RWPE1 (cell line): ENCODE measurements around the gene ILK.

Source experiments
- CTCF ChIA-PET: fragments of 350-600 bp; sonication (Branson Sonifier 250); formaldehyde crosslinking; extraction: SDS; loops from one replicate; lab custom pipeline; 2021; lab: Yijun Ruan, JAX
- POLR2A ChIA-PET: fragments of 400-600 bp; formaldehyde crosslinking; extraction: SDS; loops from one replicate; lab custom pipeline; 2020; ENCODE audit warnings: antibody characterized with exemption; ENCODE audit not compliant: low non-redundant PET; lab: Yijun Ruan, JAX
- DNase-seq: peaks from one replicate; pipeline ENCODE4 v3.0.0; 2012; ENCODE audit warnings: low spot score
- H3K27ac ChIP-seq: fragments of 450-650 bp; 2 replicates; pipeline ENCODE4 v1.5.1; 2017
- TF ChIP-seq, protein P1 (sequence below): fragments of 450-650 bp; conservative IDR thresholded peaks from 2 replicates; pipeline ENCODE4 v1.5.1; 2017; ENCODE audit warnings: low read depth, mild to moderate bottlenecking

Gene ILK

DNA sequence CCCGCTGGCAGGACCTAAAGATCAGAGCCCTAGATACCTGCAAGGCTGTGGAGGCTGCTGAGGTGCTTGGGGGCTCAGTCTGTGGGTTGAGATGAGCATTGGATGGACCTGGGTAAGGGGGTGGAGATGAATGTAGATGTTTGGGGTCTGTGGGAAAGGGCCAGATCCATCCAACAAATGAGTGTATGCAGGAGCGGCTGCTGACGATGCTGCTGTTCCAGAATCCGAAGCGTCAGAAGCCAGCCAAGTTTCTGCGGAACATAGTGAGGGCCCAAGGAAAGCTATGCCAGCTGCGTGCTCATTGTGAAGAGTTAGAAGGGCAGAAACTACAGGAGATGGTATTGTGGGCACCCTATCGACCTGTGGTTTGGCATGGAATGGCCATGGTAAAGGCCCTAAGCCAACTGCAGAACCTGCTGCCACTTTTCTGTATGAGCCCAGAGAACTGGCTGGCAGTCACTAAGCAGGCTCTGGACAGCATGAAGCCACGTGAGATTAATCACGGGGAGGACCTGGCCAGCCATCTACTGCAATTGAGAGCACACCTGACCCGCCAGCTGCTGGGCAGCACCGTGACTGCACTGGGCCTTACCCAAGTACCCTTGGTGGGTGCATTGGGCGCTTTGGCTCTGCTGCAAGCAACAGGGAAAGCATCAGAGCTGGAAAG is 36.7 kb upstream of the ILK start:
- TF ChIP-seq, protein P1, sequence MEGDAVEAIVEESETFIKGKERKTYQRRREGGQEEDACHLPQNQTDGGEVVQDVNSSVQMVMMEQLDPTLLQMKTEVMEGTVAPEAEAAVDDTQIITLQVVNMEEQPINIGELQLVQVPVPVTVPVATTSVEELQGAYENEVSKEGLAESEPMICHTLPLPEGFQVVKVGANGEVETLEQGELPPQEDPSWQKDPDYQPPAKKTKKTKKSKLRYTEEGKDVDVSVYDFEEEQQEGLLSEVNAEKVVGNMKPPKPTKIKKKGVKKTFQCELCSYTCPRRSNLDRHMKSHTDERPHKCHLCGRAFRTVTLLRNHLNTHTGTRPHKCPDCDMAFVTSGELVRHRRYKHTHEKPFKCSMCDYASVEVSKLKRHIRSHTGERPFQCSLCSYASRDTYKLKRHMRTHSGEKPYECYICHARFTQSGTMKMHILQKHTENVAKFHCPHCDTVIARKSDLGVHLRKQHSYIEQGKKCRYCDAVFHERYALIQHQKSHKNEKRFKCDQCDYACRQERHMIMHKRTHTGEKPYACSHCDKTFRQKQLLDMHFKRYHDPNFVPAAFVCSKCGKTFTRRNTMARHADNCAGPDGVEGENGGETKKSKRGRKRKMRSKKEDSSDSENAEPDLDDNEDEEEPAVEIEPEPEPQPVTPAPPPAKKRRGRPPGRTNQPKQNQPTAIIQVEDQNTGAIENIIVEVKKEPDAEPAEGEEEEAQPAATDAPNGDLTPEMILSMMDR: no peak
- ChIA-PET CTCF (no interaction called here), POLR2A (no interaction called here)
- DNase-seq: no peak
- H3K27ac ChIP-seq: no peak overlapping the region

- POLR2A ChIA-PET: no interaction called here
- no peak overlapping the region for H3K27ac ChIP-seq
- TF ChIP-seq, protein P1: no peak
- CTCF ChIA-PET: no interaction called here
- DNase-seq: no peak
Observed at GRCh38 chr11:6567371-6567745, 36.2 kb upstream of the ILK start.

DNA sequence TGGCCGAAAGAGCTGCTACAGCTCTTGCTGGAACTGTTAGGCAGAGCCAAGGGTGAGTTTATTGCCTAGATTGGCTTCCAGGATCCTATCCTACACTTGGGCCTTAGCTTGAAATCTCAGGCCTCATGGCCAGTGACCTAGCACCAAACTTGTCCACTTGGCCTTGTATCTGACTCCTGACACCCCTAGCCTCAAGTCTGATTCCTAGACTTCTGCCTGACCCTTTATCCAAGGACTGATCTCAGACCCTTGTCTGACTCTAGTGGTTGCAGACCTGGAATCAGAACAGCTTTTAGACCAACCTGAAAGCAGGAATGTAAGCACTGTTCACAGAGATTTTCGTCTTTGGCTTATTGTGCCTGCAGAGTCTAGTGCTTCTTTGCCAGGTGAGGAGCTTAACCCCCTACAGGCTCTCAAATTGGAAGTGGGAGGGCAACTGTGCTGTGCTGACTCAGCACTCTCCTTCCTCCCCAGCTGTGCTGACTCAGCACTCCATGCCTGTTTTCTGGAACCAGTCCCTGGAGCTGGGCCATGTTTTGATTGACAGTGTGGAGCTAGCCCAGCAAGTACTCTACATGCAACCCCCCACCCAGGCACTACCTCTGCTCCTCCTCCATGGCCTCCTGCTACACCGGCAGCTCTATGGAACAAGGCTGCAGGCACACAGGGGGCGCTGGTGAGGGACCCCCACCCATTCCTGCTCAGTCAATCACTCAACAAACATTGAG is 35.2 kb upstream of the ILK start:
- CTCF ChIA-PET: interaction anchor here (0.5 to 0.7 kb wide), 2 partner anchors 28 to 393 kb away, joined by 3 read pairs; no protein-coding TSS in a partner anchor
- TF ChIP-seq, protein P1: no peak
- H3K27ac ChIP-seq: 0 out of 2 replicates have a peak overlapping the region, but pooled peaks have one; percentile 15
- POLR2A ChIA-PET: interaction anchor here (0.8 kb wide), 1 partner anchor 38 kb away, joined by 3 read pairs; no protein-coding TSS in a partner anchor
- peak; percentile 32 for DNase-seq

GRCh38 chr11:6569706-6570105 is 33.9 kb upstream of the ILK start:
- no peak for DNase-seq
- CTCF ChIA-PET: no interaction called here
- TF ChIP-seq, protein P1: no peak
- no peak overlapping the region for H3K27ac ChIP-seq
- POLR2A ChIA-PET: no interaction called here

DNA sequence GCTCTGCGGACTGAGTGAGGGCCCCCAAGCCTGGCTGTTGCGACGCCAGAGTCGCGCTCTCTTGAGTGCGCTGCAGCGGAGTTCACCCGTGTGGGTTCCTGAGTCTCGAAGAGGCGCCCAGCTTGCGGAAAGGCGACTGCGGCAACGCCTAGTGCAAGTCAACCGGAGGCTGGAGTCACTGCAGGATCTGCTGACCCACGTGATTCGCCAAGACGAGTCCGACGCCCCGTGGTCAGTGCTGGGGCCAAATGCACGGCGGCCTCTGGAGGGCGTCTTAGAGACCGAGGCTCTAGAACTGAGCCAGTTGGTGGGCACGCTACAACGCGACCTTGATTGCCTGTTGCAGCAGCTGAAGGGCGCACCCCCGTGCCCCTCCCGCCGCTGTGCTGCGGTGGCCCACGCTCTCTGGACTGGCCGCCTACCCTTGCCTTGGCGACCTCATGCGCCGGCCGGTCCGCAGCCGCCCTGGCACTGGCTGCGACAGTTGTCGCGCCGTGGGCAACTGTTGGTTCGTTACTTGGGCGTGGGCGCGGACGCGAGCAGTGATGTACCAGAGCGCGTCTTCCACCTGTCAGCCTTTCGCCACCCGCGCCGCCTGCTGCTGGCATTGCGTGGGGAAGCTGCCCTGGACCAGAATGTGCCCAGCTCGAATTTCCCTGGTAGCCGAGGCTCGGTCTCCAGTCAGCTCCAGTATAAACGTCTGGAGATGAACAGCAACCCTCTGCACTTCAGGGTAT is 32.7 kb upstream of the ILK start:
- DNase-seq: no peak
- CTCF ChIA-PET: no interaction called here
- no peak overlapping the region for H3K27ac ChIP-seq
- POLR2A ChIA-PET: no interaction called here
- TF ChIP-seq, protein P1: no peak

GRCh38 chr11:6571434-6572008 is 32.1 kb upstream of the ILK start:
- ChIA-PET CTCF (no interaction called here), POLR2A (no interaction called here)
- no peak for DNase-seq
- no peak overlapping the region for H3K27ac ChIP-seq
- TF ChIP-seq, protein P1: no peak
